SKM-1 (cell line): ENCODE measurements around the gene MAPK8IP2.
A peak's percentile ranks its signal among the peaks of the same experiment; 100 is the strongest.

Experiments used
- DNase-seq: peaks from one replicate; lab custom pipeline; 2025; ENCODE audit not compliant: unreplicated experiment; lab: John Stamatoyannopoulos, UW

MAPK8IP2 gene

GRCh38 chr22:50600538-50600937, at the start of gene MAPK8IP2:
MAPK8IP2 (plus strand) TSS chr22:50600793; CDS start chr22:50600819, 26 bp downstream.
- DNase-seq = no peak

- DNase-seq = no peak
Observed at GRCh38 chr22:50551160-50551752, 49.3 kb upstream of the MAPK8IP2 start.

GRCh38 chr22:50553310-50553709, 47.3 kb upstream of the MAPK8IP2 start:
- no peak for DNase-seq

- no peak for DNase-seq
Observed at GRCh38 chr22:50556703-50557102, 43.9 kb upstream of the MAPK8IP2 start.

- no peak for DNase-seq
Observed at GRCh38 chr22:50560034-50560433, 40.6 kb upstream of the MAPK8IP2 start.

- no peak for DNase-seq
Observed at GRCh38 chr22:50561401-50562358, 38.9 kb upstream of the MAPK8IP2 start.

- peak; percentile 97 for DNase-seq
Observed at GRCh38 chr22:50562523-50563412, 37.8 kb upstream of the MAPK8IP2 start, which contains the start of gene SYCE3. SYCE3 (minus strand) TSS chr22:50562919; CDS start chr22:50556405, 6,514 bp downstream.

GRCh38 chr22:50563413-50564160, 37.0 kb upstream of the MAPK8IP2 start:
- no peak for DNase-seq

- no peak for DNase-seq
Observed at GRCh38 chr22:50564289-50564688, 36.3 kb upstream of the MAPK8IP2 start.

GRCh38 chr22:50567721-50568252, 32.8 kb upstream of the MAPK8IP2 start:
- DNase-seq = no peak

- DNase-seq = no peak
Observed at GRCh38 chr22:50568626-50569025, 32.0 kb upstream of the MAPK8IP2 start.

- DNase-seq = no peak
Observed at GRCh38 chr22:50569041-50569459, 31.5 kb upstream of the MAPK8IP2 start.

- DNase-seq = no peak
Observed at GRCh38 chr22:50569896-50570535, 30.6 kb upstream of the MAPK8IP2 start.

GRCh38 chr22:50570861-50571260, 29.7 kb upstream of the MAPK8IP2 start:
- no peak for DNase-seq

GRCh38 chr22:50571264-50572175, 29.1 kb upstream of the MAPK8IP2 start:
- no peak for DNase-seq

- no peak for DNase-seq
Observed at GRCh38 chr22:50572965-50573364, 27.6 kb upstream of the MAPK8IP2 start.

- no peak for DNase-seq
Observed at GRCh38 chr22:50573491-50574382, 26.9 kb upstream of the MAPK8IP2 start.

GRCh38 chr22:50574383-50574755, 26.2 kb upstream of the MAPK8IP2 start:
- no peak for DNase-seq
